Measurements from ENCODE around the gene PACRG.

The PACRG gene

DNA sequence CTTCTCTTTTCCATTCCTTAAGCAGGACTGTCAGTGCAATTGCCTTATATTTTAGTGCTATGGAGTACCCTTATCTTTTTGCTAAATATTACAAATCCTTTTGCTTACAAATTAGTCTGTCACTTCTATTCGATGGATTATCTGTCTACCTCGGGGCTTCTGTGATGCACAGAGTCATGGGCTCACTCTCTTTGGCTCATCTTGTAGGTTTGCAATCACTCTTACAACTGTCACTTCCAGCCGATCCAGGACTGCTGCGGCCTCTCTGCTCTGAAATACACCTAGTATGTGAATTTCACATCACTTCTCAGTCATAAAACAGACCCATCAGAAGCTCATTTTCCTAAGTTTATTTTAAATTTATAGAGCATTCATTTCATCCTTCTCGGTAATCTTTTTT, 393.5 kb downstream of the PACRG start:
- TF ChIP-seq, protein P1, sequence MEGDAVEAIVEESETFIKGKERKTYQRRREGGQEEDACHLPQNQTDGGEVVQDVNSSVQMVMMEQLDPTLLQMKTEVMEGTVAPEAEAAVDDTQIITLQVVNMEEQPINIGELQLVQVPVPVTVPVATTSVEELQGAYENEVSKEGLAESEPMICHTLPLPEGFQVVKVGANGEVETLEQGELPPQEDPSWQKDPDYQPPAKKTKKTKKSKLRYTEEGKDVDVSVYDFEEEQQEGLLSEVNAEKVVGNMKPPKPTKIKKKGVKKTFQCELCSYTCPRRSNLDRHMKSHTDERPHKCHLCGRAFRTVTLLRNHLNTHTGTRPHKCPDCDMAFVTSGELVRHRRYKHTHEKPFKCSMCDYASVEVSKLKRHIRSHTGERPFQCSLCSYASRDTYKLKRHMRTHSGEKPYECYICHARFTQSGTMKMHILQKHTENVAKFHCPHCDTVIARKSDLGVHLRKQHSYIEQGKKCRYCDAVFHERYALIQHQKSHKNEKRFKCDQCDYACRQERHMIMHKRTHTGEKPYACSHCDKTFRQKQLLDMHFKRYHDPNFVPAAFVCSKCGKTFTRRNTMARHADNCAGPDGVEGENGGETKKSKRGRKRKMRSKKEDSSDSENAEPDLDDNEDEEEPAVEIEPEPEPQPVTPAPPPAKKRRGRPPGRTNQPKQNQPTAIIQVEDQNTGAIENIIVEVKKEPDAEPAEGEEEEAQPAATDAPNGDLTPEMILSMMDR (conservative IDR thresholded peaks at IDR 0.05; ENCODE audit: low read depth, low read length): no peak
- Histone ChIP-seq H3K4me3 (IDR thresholded peaks at IDR 0.05; ENCODE audit: insufficient read depth, low read depth, low read length) (no peak overlapping the region), H2AFZ (ENCODE audit: low read depth) (no peak overlapping the region), H3K4me2 (no peak overlapping the region), H3K9ac (no peak overlapping the region), H3K36me3 (ENCODE audit: insufficient read depth) (no peaks in the 10 kb centered on the region), H3K27me3 (ENCODE audit: insufficient read depth, low read depth) (no peaks in the 10 kb centered on the region), H3K27ac (no peak overlapping the region), H4K20me1 (ENCODE audit: insufficient read depth) (no peaks in the 10 kb centered on the region), H3K4me1 (ENCODE audit: low read depth, poor library complexity, severe bottlenecking) (no peaks in the 10 kb centered on the region), H3K79me2 (ENCODE audit: insufficient read depth, low read depth) (no peaks in the 10 kb centered on the region)

DNA sequence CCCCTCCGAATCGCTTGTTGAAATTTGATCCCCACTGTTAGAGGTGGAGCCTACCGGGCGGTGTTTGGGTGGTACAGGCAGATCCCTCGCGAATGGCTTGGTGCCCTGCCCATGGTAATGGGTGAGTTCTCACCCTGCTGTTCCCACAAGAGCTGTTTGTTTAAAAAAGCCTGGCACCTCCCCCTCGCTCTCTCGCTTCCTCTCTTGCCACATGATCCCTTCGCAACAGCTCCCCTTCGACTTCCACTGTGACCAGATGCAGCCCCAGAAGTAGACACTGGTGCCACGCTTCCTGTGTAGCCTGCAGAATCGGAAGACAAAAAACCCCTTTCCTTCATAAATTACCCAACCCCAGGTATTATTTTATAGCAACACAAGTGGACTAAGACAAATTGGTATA, 394.6 kb downstream of the PACRG start:
- Histone ChIP-seq H4K20me1 (ENCODE audit: insufficient read depth) (no peaks in the 10 kb centered on the region), H3K79me2 (ENCODE audit: insufficient read depth, low read depth) (no peaks in the 10 kb centered on the region), H3K4me1 (ENCODE audit: low read depth, poor library complexity, severe bottlenecking) (no peaks in the 10 kb centered on the region), H3K4me2 (no peak overlapping the region), H2AFZ (ENCODE audit: low read depth) (no peak overlapping the region), H3K4me3 (IDR thresholded peaks at IDR 0.05; ENCODE audit: insufficient read depth, low read depth, low read length) (no peak overlapping the region), H3K27me3 (ENCODE audit: insufficient read depth, low read depth) (no peaks in the 10 kb centered on the region), H3K36me3 (ENCODE audit: insufficient read depth) (no peaks in the 10 kb centered on the region), H3K27ac (no peak overlapping the region), H3K9ac (no peak overlapping the region)
- TF ChIP-seq, protein P1 (conservative IDR thresholded peaks at IDR 0.05; ENCODE audit: low read depth, low read length): no peak

DNA sequence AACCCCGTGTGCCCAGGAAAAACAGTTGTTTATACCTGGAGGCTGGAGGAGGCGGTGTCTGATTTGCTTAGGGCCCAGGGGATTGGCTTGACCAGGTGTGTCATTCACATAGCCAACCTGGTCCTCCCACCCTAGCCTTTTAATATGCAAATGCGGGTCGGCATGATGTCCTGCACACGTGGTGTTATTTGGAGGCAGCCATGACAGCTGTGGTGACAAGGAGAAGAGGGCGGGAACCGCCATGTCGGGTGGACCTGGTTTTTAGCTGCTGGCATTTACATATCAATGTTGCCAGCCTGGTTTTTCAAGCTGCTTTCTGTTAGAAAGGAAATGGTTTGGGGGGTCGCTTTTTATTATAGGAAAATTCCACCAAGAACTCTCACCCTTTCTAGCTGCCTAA, 395.3 kb downstream of the PACRG start:
- Histone ChIP-seq H2AFZ (ENCODE audit: low read depth) (no peak overlapping the region), H3K4me1 (ENCODE audit: low read depth, poor library complexity, severe bottlenecking) (no peaks in the 10 kb centered on the region), H3K27ac (no peak overlapping the region), H3K36me3 (ENCODE audit: insufficient read depth) (no peaks in the 10 kb centered on the region), H3K9ac (no peak overlapping the region), H3K4me2 (no peak overlapping the region), H3K4me3 (IDR thresholded peaks at IDR 0.05; ENCODE audit: insufficient read depth, low read depth, low read length) (no peak overlapping the region), H3K79me2 (ENCODE audit: insufficient read depth, low read depth) (no peaks in the 10 kb centered on the region), H4K20me1 (ENCODE audit: insufficient read depth) (no peaks in the 10 kb centered on the region), H3K27me3 (ENCODE audit: insufficient read depth, low read depth) (no peaks in the 10 kb centered on the region)
- TF ChIP-seq, protein P1 (conservative IDR thresholded peaks at IDR 0.05; ENCODE audit: low read depth, low read length): no peak

- H3K4me2 ChIP-seq: no peak overlapping the region
- no peaks in the 10 kb centered on the region for H3K79me2 ChIP-seq (ENCODE audit: insufficient read depth, low read depth)
- H4K20me1 ChIP-seq (ENCODE audit: insufficient read depth): no peaks in the 10 kb centered on the region
- TF ChIP-seq, protein P1 (conservative IDR thresholded peaks at IDR 0.05; ENCODE audit: low read depth, low read length): no peak
- H3K27ac ChIP-seq: no peak overlapping the region
- H3K27me3 ChIP-seq (ENCODE audit: insufficient read depth, low read depth): no peaks in the 10 kb centered on the region
- no peak overlapping the region for H3K4me3 ChIP-seq (IDR thresholded peaks at IDR 0.05; ENCODE audit: insufficient read depth, low read depth, low read length)
- no peaks in the 10 kb centered on the region for H3K4me1 ChIP-seq (ENCODE audit: low read depth, poor library complexity, severe bottlenecking)
- H3K36me3 ChIP-seq (ENCODE audit: insufficient read depth): no peaks in the 10 kb centered on the region
- no peak overlapping the region for H2AFZ ChIP-seq (ENCODE audit: low read depth)
- H3K9ac ChIP-seq: no peak overlapping the region
Measured at GRCh38 chr6:163126741-163127140, 399.0 kb downstream of the PACRG start.
